ENCODE data around the gene C4B.
"Not testable (repeated sequence)": the region's sequence is repeated elsewhere in the genome, so short reads cannot be mapped to it uniquely, and the experiment has no call there.

DNA sequence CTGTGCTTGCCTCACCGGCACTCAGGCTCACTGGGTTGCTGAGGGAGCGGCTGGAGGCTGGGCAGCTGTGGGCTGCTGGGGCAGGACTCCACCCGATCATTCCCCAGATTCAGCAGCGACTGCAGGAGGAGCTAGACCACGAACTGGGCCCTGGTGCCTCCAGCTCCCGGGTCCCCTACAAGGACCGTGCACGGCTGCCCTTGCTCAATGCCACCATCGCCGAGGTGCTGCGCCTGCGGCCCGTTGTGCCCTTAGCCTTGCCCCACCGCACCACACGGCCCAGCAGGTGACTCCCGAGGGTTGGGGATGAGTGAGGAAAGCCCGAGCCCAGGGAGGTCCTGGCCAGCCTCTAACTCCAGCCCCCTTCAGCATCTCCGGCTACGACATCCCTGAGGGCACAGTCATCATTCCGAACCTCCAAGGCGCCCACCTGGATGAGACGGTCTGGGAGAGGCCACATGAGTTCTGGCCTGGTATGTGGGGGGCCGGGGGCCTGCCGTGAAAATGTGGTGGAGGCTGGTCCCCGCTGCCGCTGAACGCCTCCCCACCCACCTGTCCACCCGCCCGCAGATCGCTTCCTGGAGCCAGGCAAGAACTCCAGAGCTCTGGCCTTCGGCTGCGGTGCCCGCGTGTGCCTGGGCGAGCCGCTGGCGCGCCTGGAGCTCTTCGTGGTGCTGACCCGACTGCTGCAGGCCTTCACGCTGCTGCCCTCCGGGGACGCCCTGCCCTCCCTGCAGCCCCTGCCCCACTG, 25.9 kb downstream of the C4B start:
- not testable (repeated sequence) for TF ChIP-seq CTCF (tag by site-specific recombination; IDR thresholded peaks at IDR 0.05); PRDM10 (tag by site-specific recombination; IDR thresholded peaks at IDR 0.05); BCL11A (tag by site-specific recombination; IDR thresholded peaks at IDR 0.05; ENCODE audit: low read depth); MYNN (tag by site-specific recombination; IDR thresholded peaks at IDR 0.05; ENCODE audit: borderline replicate concordance); ZNF302 (tag by site-specific recombination; IDR thresholded peaks at IDR 0.05; ENCODE audit: low read depth); ELK4 (IDR thresholded peaks at IDR 0.05; ENCODE audit: borderline replicate concordance, low read depth, low read length); ZNF274 (IDR thresholded peaks at IDR 0.05; ENCODE audit: low read length); ZNF274 (tag by site-specific recombination; IDR thresholded peaks at IDR 0.05; ENCODE audit: borderline replicate concordance); ZNF529 (tag by site-specific recombination; IDR thresholded peaks at IDR 0.05; ENCODE audit: insufficient replicate concordance); GLI4 (tag by site-specific recombination; IDR thresholded peaks at IDR 0.05); FEZF1 (tag by site-specific recombination; IDR thresholded peaks at IDR 0.05); KLF9 (tag by site-specific recombination; IDR thresholded peaks at IDR 0.05; ENCODE audit: low read depth); ZBTB21 (tag by site-specific recombination; IDR thresholded peaks at IDR 0.05); ZBTB44 (tag by site-specific recombination; IDR thresholded peaks at IDR 0.05)
- TF ChIP-seq, protein P1, sequence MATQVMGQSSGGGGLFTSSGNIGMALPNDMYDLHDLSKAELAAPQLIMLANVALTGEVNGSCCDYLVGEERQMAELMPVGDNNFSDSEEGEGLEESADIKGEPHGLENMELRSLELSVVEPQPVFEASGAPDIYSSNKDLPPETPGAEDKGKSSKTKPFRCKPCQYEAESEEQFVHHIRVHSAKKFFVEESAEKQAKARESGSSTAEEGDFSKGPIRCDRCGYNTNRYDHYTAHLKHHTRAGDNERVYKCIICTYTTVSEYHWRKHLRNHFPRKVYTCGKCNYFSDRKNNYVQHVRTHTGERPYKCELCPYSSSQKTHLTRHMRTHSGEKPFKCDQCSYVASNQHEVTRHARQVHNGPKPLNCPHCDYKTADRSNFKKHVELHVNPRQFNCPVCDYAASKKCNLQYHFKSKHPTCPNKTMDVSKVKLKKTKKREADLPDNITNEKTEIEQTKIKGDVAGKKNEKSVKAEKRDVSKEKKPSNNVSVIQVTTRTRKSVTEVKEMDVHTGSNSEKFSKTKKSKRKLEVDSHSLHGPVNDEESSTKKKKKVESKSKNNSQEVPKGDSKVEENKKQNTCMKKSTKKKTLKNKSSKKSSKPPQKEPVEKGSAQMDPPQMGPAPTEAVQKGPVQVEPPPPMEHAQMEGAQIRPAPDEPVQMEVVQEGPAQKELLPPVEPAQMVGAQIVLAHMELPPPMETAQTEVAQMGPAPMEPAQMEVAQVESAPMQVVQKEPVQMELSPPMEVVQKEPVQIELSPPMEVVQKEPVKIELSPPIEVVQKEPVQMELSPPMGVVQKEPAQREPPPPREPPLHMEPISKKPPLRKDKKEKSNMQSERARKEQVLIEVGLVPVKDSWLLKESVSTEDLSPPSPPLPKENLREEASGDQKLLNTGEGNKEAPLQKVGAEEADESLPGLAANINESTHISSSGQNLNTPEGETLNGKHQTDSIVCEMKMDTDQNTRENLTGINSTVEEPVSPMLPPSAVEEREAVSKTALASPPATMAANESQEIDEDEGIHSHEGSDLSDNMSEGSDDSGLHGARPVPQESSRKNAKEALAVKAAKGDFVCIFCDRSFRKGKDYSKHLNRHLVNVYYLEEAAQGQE (tag by site-specific recombination; IDR thresholded peaks at IDR 0.05): not testable (repeated sequence)
